ENCODE measurements around the gene CTXND2.
"Not testable (repeated sequence)": the region's sequence is repeated elsewhere in the genome, so short reads cannot be mapped to it uniquely, and the experiment has no call there.

Gene CTXND2

DNA sequence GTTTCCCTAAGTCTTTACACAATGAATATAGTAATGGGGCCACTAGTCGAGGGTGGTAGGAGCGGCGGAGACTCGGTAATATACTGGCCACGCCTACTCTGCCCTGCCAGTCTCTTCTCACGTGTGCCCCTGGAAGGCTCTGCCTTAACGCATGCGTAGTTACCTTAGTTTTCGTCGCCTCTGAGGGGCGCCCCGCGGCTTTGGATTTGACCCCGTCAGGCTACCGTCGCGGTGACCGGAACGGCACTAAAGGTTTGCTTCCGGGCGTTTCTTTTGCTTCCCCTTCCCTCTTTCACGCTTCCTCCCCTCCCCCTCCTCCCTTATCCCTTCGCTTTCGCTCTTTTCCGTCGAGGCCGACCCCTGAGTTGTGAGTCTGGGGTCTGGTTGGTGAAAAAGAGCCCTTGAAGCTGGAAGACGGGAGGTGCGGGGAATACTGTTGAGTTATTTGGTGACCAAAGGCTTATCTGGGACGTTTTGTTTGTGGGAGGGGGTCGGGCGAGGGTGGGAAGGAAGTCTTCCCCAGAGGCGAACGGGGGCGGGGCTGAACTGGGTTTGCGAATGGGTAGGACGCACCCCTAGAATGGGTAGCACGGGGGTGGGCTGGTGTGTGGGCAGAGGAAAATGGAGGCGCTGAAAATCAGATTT, 39.3 kb downstream of the CTXND2 start, which contains the start of gene SETDB1:
TSS of gene SETDB1 (plus strand) at position 267 of the 645 bp plus-strand sequence. CDS start 1,352 bp downstream, outside the sequence.
- TF ChIP-seq, protein P1, sequence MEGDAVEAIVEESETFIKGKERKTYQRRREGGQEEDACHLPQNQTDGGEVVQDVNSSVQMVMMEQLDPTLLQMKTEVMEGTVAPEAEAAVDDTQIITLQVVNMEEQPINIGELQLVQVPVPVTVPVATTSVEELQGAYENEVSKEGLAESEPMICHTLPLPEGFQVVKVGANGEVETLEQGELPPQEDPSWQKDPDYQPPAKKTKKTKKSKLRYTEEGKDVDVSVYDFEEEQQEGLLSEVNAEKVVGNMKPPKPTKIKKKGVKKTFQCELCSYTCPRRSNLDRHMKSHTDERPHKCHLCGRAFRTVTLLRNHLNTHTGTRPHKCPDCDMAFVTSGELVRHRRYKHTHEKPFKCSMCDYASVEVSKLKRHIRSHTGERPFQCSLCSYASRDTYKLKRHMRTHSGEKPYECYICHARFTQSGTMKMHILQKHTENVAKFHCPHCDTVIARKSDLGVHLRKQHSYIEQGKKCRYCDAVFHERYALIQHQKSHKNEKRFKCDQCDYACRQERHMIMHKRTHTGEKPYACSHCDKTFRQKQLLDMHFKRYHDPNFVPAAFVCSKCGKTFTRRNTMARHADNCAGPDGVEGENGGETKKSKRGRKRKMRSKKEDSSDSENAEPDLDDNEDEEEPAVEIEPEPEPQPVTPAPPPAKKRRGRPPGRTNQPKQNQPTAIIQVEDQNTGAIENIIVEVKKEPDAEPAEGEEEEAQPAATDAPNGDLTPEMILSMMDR (conservative IDR thresholded peaks at IDR 0.05; ENCODE audit: low read depth), result no peak
- POLR2A ChIA-PET (ENCODE audit: low non-redundant PET), result no interaction called here
- CTCF ChIA-PET, result interaction anchor here (0.6 to 0.7 kb wide), 2 partner anchors 11 to 100 kb away, joined by 3 read pairs; no protein-coding TSS in a partner anchor
- DNase-seq (ENCODE audit: low spot score), result peak; percentile 92
- peak within 1 kb of the TSS; percentile 89 for H3K27ac ChIP-seq

DNA sequence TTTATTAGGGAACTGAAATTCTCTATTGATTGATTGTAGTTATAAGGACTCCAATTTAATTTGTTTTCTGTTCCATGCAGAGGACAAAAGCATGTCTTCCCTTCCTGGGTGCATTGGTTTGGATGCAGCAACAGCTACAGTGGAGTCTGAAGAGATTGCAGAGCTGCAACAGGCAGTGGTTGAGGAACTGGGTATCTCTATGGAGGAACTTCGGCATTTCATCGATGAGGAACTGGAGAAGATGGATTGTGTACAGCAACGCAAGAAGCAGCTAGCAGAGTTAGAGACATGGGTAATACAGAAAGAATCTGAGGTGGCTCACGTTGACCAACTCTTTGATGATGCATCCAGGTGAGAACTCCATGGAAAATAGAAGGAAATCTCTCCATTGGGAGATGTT, 40.7 kb downstream of the CTXND2 start:
- DNase-seq (ENCODE audit: low spot score), result no peak
- no peak overlapping the region for H3K27ac ChIP-seq
- CTCF ChIA-PET, result no interaction called here
- TF ChIP-seq, protein P1 (conservative IDR thresholded peaks at IDR 0.05; ENCODE audit: low read depth), result no peak
- POLR2A ChIA-PET (ENCODE audit: low non-redundant PET), result no interaction called here

DNA sequence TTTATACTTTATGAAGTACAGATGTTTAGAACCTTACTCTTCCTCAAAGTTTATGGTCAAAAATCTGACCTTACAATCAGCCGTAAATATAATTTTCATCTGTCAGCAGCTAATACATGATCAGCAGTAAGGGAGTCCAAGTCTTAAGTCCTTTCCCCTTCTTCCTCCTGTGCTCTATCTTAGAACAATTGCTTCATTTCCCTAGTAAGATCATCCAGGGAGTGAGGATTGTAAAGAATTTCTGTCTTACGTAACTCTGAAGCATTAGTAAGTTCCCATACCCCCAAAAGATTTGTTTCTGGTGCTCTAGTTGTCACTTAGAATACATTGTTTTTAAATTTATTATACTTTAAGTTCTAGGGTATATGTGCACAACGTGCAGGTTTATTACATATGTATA, 41.4 kb downstream of the CTXND2 start:
- CTCF ChIA-PET, result no interaction called here
- TF ChIP-seq, protein P1 (conservative IDR thresholded peaks at IDR 0.05; ENCODE audit: low read depth), result no peak

DNA sequence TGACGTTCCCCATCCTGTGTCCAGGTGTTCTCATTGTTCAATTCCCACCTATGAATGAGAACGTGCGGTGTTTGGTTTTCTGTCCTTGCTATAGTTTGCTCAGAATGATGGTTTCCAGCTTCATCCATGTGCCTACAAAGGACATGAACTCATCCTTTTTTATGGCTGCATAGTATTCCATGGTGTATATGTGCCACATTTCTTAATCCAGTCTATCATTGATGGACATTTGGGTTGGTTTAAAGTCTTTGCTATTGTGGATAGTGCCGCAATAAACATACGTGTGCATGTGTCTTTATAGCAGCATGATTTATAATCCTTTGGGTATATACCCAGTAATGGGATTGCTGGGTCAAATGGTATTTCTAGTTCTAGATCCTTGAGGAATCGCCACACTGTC, 41.8 kb downstream of the CTXND2 start:
- DNase-seq (ENCODE audit: low spot score); POLR2A ChIA-PET (ENCODE audit: low non-redundant PET): not testable (repeated sequence)

More for the DNA sequence above, 41.4 kb downstream of the CTXND2 start:
- H3K27ac ChIP-seq, result no peak overlapping the region
- POLR2A ChIA-PET (ENCODE audit: low non-redundant PET), result no interaction called here
- DNase-seq (ENCODE audit: low spot score), result no peak

DNA sequence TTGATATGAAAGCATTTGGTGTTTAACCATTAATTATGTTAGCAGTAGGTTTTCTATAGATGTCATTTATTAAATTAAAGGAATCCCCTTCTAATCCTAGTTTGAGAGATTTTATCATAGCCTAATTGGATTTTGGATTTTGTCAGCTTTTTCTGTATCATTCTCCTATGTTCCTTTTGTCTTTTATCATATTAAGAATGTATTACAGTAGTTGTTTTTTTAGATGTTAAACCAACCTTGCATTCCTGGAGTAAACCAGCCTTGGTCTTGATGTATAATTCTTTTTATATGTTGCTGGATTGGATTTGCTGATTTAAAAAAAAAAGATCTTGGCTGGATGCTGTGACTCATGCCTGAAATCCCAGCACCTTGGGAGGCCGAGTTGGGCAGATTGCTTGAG, 44.8 kb downstream of the CTXND2 start:
- TF ChIP-seq, protein P1 (conservative IDR thresholded peaks at IDR 0.05; ENCODE audit: low read depth), result no peak
- no peak for DNase-seq (ENCODE audit: low spot score)
- ChIA-PET POLR2A (ENCODE audit: low non-redundant PET) (no interaction called here), CTCF (no interaction called here)
- H3K27ac ChIP-seq, result no peak overlapping the region

More for the DNA sequence above, 41.8 kb downstream of the CTXND2 start:
- H3K27ac ChIP-seq, CTCF ChIA-PET: not testable (repeated sequence)

DNA sequence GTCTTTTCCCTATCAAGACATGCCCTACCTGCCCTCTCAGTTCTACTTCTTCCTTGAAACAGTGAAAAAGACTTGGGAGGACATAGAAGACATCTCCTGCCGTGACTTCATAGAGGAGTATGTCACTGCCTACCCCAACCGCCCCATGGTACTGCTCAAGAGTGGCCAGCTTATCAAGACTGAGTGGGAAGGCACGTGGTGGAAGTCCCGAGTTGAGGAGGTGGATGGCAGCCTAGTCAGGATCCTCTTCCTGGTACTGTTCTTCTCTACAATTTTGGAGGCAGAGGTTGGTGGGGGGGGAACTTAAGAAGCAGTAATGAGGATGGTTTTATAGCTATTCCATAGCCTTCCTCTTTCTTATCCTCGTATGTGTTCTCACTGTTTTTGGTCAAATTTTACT, 57.9 kb downstream of the CTXND2 start:
- no peak for DNase-seq (ENCODE audit: low spot score)
- no peak overlapping the region for H3K27ac ChIP-seq
- TF ChIP-seq, protein P1 (conservative IDR thresholded peaks at IDR 0.05; ENCODE audit: low read depth), result no peak
- ChIA-PET CTCF (no interaction called here), POLR2A (ENCODE audit: low non-redundant PET) (no interaction called here)

DNA sequence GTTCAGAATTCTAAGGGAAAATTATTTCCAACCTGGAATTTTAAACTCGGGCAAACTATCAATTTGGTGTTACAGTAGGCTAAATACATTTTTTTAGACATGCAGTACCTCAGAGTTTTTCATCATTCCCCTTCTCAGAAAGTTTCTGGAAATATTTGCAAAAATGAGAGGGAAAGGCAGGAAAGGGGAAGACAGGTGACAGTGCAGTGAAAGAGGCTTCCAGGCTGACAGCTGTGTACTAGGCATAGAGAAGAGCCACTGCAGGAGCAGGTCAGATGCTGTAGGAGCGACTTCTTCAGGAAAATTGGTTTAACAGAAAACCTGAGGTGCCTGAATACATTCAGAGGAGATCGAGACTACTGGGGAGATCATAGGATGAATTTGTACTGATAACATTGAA, 67.8 kb downstream of the CTXND2 start:
- ChIA-PET CTCF (no interaction called here), POLR2A (ENCODE audit: low non-redundant PET) (interaction anchor here (0.5 kb wide), 1 partner anchor 376 kb away, joined by 3 read pairs; no protein-coding TSS in a partner anchor)
- TF ChIP-seq, protein P1 (conservative IDR thresholded peaks at IDR 0.05; ENCODE audit: low read depth), result no peak
- H3K27ac ChIP-seq, result no peak overlapping the region
- no peak for DNase-seq (ENCODE audit: low spot score)

Measured in RWPE1 (cell line).